HEK293 (cell line): ENCODE data around the gene VPS51.

Experiments used
- BCL11A ChIP-seq: fragments of 450-650 bp; formaldehyde crosslinking; IDR thresholded peaks from 2 replicates; pipeline ENCODE4 v1.5.1; 2016; ENCODE audit warnings: low read depth, missing biosample characterization, missing genetic modification characterization
- GLIS2 ChIP-seq: fragments of 450-650 bp; formaldehyde crosslinking; IDR thresholded peaks from 2 replicates; pipeline ENCODE4 v1.5.1; 2016; ENCODE audit warnings: missing biosample characterization, missing genetic modification characterization
- HOXA7 ChIP-seq: sonication (generic); formaldehyde crosslinking; IDR thresholded peaks from 2 replicates; pipeline ENCODE4 v1.8.1; 2022; ENCODE audit warnings: missing genetic modification reagents, borderline replicate concordance
- OVOL3 ChIP-seq: fragments of 450-650 bp; formaldehyde crosslinking; IDR thresholded peaks from 2 replicates; pipeline ENCODE4 v1.5.1; 2016; ENCODE audit warnings: missing biosample characterization, missing genetic modification characterization
- TCF7L2 ChIP-seq: IDR thresholded peaks from 2 replicates; pipeline ENCODE4 v1.6.1; 2011; ENCODE audit warnings: low read depth, mild to moderate bottlenecking, inconsistent platforms, low read length, moderate library complexity, borderline replicate concordance
- TRIM28 ChIP-seq: IDR thresholded peaks from 2 replicates; pipeline ENCODE4 v1.6.1; 2011; ENCODE audit warnings: low read length, control low read depth, borderline replicate concordance
- TSHZ1 ChIP-seq: fragments of 450-650 bp; formaldehyde crosslinking; IDR thresholded peaks from 2 replicates; pipeline ENCODE4 v1.5.1; 2016; ENCODE audit warnings: missing biosample characterization, missing genetic modification characterization, borderline replicate concordance
- YY2 ChIP-seq: fragments of 450-650 bp; formaldehyde crosslinking; IDR thresholded peaks from 2 replicates; pipeline ENCODE4 v1.5.1; 2016; ENCODE audit warnings: missing biosample characterization, missing genetic modification characterization
- ZNF112 ChIP-seq: fragments of 450-650 bp; formaldehyde crosslinking; IDR thresholded peaks from 2 replicates; pipeline ENCODE4 v1.5.0; 2017; ENCODE audit warnings: missing biosample characterization, missing genetic modification characterization
- ZNF132 ChIP-seq: fragments of 450-650 bp; formaldehyde crosslinking; IDR thresholded peaks from 2 replicates; pipeline ENCODE4 v1.5.1; 2017; ENCODE audit warnings: missing biosample characterization, missing genetic modification characterization, borderline replicate concordance
- ZNF133 ChIP-seq: fragments of 450-650 bp; formaldehyde crosslinking; IDR thresholded peaks from 2 replicates; pipeline ENCODE4 v1.5.1; 2016; ENCODE audit warnings: missing biosample characterization, missing genetic modification characterization
- ZNF148 ChIP-seq: fragments of 450-650 bp; formaldehyde crosslinking; IDR thresholded peaks from 2 replicates; pipeline ENCODE4 v1.5.0; 2017; ENCODE audit warnings: missing biosample characterization, missing genetic modification characterization, borderline replicate concordance
- ZNF184 ChIP-seq: fragments of 450-650 bp; IDR thresholded peaks from 2 replicates; pipeline ENCODE4 v1.5.1; 2018; ENCODE audit warnings: missing biosample characterization, mild to moderate bottlenecking, missing genetic modification characterization
- ZNF292 ChIP-seq: fragments of 450-650 bp; formaldehyde crosslinking; IDR thresholded peaks from 2 replicates; pipeline ENCODE4 v1.5.1; 2016; ENCODE audit warnings: low read depth, missing biosample characterization, missing genetic modification characterization, borderline replicate concordance
- ZNF449 ChIP-seq: fragments of 450-650 bp; formaldehyde crosslinking; IDR thresholded peaks from 2 replicates; pipeline ENCODE4 v1.5.1; 2017; ENCODE audit warnings: missing biosample characterization, mild to moderate bottlenecking, missing genetic modification characterization, moderate library complexity
- ZNF529 ChIP-seq: fragments of 450-650 bp; formaldehyde crosslinking; IDR thresholded peaks from 2 replicates; pipeline ENCODE4 v1.5.1; 2017; ENCODE audit warnings: missing genetic modification characterization, missing biosample characterization; ENCODE audit not compliant: insufficient replicate concordance
- ZNF585B ChIP-seq: fragments of 450-650 bp; formaldehyde crosslinking; IDR thresholded peaks from 2 replicates; pipeline ENCODE4 v1.5.1; 2016; ENCODE audit warnings: missing biosample characterization, missing genetic modification characterization
- ZNF610 ChIP-seq: fragments of 450-650 bp; formaldehyde crosslinking; IDR thresholded peaks from 2 replicates; pipeline ENCODE4 v1.5.1; 2016; ENCODE audit warnings: missing biosample characterization, missing genetic modification characterization, borderline replicate concordance
- ZNF629 ChIP-seq: fragments of 450-650 bp; formaldehyde crosslinking; IDR thresholded peaks from 2 replicates; pipeline ENCODE4 v1.5.1; 2017; ENCODE audit warnings: missing biosample characterization, missing genetic modification characterization
- ZNF658 ChIP-seq: fragments of 450-650 bp; formaldehyde crosslinking; IDR thresholded peaks from 2 replicates; pipeline ENCODE4; 2016; ENCODE audit warnings: missing biosample characterization, missing genetic modification characterization
- ZNF677 ChIP-seq: fragments of 450-650 bp; IDR thresholded peaks from 2 replicates; pipeline ENCODE4 v1.5.0; 2018; ENCODE audit warnings: missing biosample characterization, mild to moderate bottlenecking, missing genetic modification characterization, moderate library complexity
- ZNF692 ChIP-seq: fragments of 450-650 bp; formaldehyde crosslinking; IDR thresholded peaks from 2 replicates; pipeline ENCODE4 v1.5.1; 2016; ENCODE audit warnings: missing biosample characterization, missing genetic modification characterization
- ZNF791 ChIP-seq: fragments of 450-650 bp; formaldehyde crosslinking; IDR thresholded peaks from 2 replicates; pipeline ENCODE4 v1.5.1; 2016; ENCODE audit warnings: missing biosample characterization, missing genetic modification characterization
- ZNF837 ChIP-seq: fragments of 450-650 bp; formaldehyde crosslinking; IDR thresholded peaks from 2 replicates; pipeline ENCODE4 v1.5.1; 2016; ENCODE audit warnings: missing biosample characterization, missing genetic modification characterization
- ZSCAN18 ChIP-seq: fragments of 450-650 bp; formaldehyde crosslinking; IDR thresholded peaks from 2 replicates; pipeline ENCODE4 v1.5.1; 2016; ENCODE audit warnings: missing biosample characterization, missing genetic modification characterization
- ZSCAN30 ChIP-seq: fragments of 450-650 bp; IDR thresholded peaks from 2 replicates; pipeline ENCODE4 v1.5.1; 2018; ENCODE audit warnings: missing biosample characterization, mild to moderate bottlenecking, missing genetic modification characterization, moderate library complexity

VPS51 gene

GRCh38 chr11:65117206-65118096 is 21.4 kb downstream of the VPS51 start, which contains the start of gene ZNHIT2 (continued):
- TF ChIP-seq ZNF837 (tag by site-specific recombination) (peak; percentile 99), TSHZ1 (tag by site-specific recombination) (no peak), ZNF132 (tag by site-specific recombination) (no peak), ZNF677 (tag by site-specific recombination) (no peak), ZSCAN30 (tag by site-specific recombination) (peak; percentile 73; the same call in 1 of the 2 replicates), ZNF658 (tag by site-specific recombination) (no peak), OVOL3 (tag by site-specific recombination) (no peak), ZNF791 (tag by site-specific recombination) (no peak), ZSCAN18 (tag by site-specific recombination) (no peak), ZNF692 (tag by site-specific recombination) (peak; percentile 7; the same call in 1 of the 2 replicates), TCF7L2 (no peak), ZNF529 (no peak), TRIM28 (no peak), ZNF585B (no peak), BCL11A (tag by site-specific recombination) (no peak), YY2 (tag by site-specific recombination) (peak; percentile 31; the same call in 1 of the 2 replicates), ZNF184 (tag by site-specific recombination) (no peak), ZNF629 (peak; percentile 93), ZNF292 (no peak), ZNF133 (tag by site-specific recombination) (no peak), ZNF610 (tag by site-specific recombination) (0 out of 2 replicates have a peak, but pooled peaks have one; percentile 37), ZNF148 (tag by site-specific recombination) (no peak), GLIS2 (0 out of 2 replicates have a peak, but pooled peaks have one; percentile 23), ZNF449 (tag by site-specific recombination) (peak; percentile 50; the same call in 1 of the 2 replicates), ZNF112 (no peak), HOXA7 (CRISPR knock-in tag) (no peak)
